ENCODE data around the gene PPP2R2B. TPM values are rescaled to one million over a fixed set of nuclear protein-coding genes. Genes with fewer than 3 reads are reported as not detected.

Gene PPP2R2B
- total RNA-seq, 1 experiment from 2014 or later: 20.3 TPM

DNA sequence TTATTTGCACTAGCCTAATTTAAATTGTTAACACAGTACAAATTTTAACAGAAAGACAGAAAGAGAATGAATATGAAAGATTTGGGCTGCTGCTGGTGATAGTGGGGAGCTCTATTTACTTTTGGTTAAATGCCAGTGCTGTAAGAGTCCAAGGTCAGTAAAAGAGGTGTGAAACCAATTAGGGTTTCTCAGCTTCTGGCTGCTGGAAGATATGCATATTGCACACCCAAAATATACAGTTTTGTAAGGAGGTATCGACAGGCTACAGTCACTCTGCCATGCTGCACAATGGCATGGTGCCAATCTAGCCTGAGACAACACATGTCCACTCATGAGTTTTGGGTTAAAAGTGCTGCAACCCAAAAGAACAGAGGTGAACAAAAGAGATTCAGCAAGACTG is 79.3 kb downstream of the PPP2R2B start (continued):
- TF ChIP-seq, protein P1, sequence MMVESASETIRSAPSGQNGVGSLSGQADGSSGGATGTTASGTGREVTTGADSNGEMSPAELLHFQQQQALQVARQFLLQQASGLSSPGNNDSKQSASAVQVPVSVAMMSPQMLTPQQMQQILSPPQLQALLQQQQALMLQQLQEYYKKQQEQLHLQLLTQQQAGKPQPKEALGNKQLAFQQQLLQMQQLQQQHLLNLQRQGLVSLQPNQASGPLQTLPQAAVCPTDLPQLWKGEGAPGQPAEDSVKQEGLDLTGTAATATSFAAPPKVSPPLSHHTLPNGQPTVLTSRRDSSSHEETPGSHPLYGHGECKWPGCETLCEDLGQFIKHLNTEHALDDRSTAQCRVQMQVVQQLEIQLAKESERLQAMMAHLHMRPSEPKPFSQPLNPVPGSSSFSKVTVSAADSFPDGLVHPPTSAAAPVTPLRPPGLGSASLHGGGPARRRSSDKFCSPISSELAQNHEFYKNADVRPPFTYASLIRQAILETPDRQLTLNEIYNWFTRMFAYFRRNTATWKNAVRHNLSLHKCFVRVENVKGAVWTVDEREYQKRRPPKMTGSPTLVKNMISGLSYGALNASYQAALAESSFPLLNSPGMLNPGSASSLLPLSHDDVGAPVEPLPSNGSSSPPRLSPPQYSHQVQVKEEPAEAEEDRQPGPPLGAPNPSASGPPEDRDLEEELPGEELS (CRISPR knock-in tag; IDR thresholded peaks at IDR 0.05): no peak
- TF ChIP-seq SMAD3 (CRISPR knock-in tag; IDR thresholded peaks at IDR 0.05; ENCODE audit: borderline replicate concordance): no peak
- no peak for TF ChIP-seq NFE2L1 (CRISPR knock-in tag; IDR thresholded peaks at IDR 0.05)
- TF ChIP-seq NFYB (CRISPR knock-in tag; conservative IDR thresholded peaks at IDR 0.05; ENCODE audit: low read depth): no peak
- TF ChIP-seq TCF7 (CRISPR knock-in tag; IDR thresholded peaks at IDR 0.05; ENCODE audit: low read depth): no peak
- no peak for TF ChIP-seq CBFB (CRISPR knock-in tag; IDR thresholded peaks at IDR 0.05; ENCODE audit: low read depth)
- no peak for TF ChIP-seq ATF1 (CRISPR knock-in tag; IDR thresholded peaks at IDR 0.05)

DNA sequence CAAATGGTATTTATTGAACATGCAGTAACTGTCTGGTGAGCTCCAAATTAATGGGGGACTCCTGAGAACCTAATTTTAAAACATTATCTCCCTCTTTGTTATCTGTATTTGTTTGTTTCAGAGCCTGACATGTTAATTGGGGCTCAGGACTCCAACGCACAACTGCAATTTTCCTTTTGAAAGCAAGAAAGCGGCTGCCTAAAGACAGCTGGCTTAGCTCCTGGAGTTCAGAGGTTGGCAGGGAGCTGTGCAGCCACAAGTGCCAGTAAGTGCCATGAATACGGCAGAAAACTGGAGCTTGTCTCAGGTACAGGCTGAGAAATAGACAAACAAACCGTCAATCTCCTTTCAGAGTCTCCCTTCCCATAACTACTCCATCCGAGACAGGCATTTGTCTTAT is 80.9 kb downstream of the PPP2R2B start:
- POLR2A ChIA-PET: no interaction called here
- DNase-seq (ENCODE audit: low spot score) (no peak), ATAC-seq (no peak)
- TF ChIP-seq, protein P2, sequence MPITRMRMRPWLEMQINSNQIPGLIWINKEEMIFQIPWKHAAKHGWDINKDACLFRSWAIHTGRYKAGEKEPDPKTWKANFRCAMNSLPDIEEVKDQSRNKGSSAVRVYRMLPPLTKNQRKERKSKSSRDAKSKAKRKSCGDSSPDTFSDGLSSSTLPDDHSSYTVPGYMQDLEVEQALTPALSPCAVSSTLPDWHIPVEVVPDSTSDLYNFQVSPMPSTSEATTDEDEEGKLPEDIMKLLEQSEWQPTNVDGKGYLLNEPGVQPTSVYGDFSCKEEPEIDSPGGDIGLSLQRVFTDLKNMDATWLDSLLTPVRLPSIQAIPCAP (CRISPR knock-in tag; IDR thresholded peaks at IDR 0.05): no peak
- TF ChIP-seq TCF7 (CRISPR knock-in tag; IDR thresholded peaks at IDR 0.05; ENCODE audit: low read depth) (no peak), NFE2L1 (CRISPR knock-in tag; IDR thresholded peaks at IDR 0.05) (no peak), ZNF317 (CRISPR knock-in tag; IDR thresholded peaks at IDR 0.05; ENCODE audit: borderline replicate concordance, low read depth) (no peak), CREB1 (CRISPR knock-in tag; IDR thresholded peaks at IDR 0.05) (no peak), NFATC4 (CRISPR knock-in tag; IDR thresholded peaks at IDR 0.05) (no peak), SMAD3 (CRISPR knock-in tag; IDR thresholded peaks at IDR 0.05; ENCODE audit: borderline replicate concordance) (no peak), PRRX2 (CRISPR knock-in tag; IDR thresholded peaks at IDR 0.05) (no peak), ATF1 (CRISPR knock-in tag; IDR thresholded peaks at IDR 0.05) (no peak), RORB (CRISPR knock-in tag; IDR thresholded peaks at IDR 0.05) (no peak)
- TF ChIP-seq, protein P3, sequence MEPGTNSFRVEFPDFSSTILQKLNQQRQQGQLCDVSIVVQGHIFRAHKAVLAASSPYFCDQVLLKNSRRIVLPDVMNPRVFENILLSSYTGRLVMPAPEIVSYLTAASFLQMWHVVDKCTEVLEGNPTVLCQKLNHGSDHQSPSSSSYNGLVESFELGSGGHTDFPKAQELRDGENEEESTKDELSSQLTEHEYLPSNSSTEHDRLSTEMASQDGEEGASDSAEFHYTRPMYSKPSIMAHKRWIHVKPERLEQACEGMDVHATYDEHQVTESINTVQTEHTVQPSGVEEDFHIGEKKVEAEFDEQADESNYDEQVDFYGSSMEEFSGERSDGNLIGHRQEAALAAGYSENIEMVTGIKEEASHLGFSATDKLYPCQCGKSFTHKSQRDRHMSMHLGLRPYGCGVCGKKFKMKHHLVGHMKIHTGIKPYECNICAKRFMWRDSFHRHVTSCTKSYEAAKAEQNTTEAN (CRISPR knock-in tag; IDR thresholded peaks at IDR 0.05): no peak
- TF ChIP-seq, protein P4, sequence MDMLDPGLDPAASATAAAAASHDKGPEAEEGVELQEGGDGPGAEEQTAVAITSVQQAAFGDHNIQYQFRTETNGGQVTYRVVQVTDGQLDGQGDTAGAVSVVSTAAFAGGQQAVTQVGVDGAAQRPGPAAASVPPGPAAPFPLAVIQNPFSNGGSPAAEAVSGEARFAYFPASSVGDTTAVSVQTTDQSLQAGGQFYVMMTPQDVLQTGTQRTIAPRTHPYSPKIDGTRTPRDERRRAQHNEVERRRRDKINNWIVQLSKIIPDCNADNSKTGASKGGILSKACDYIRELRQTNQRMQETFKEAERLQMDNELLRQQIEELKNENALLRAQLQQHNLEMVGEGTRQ (CRISPR knock-in tag; IDR thresholded peaks at IDR 0.05): no peak
- TF ChIP-seq, protein P5, sequence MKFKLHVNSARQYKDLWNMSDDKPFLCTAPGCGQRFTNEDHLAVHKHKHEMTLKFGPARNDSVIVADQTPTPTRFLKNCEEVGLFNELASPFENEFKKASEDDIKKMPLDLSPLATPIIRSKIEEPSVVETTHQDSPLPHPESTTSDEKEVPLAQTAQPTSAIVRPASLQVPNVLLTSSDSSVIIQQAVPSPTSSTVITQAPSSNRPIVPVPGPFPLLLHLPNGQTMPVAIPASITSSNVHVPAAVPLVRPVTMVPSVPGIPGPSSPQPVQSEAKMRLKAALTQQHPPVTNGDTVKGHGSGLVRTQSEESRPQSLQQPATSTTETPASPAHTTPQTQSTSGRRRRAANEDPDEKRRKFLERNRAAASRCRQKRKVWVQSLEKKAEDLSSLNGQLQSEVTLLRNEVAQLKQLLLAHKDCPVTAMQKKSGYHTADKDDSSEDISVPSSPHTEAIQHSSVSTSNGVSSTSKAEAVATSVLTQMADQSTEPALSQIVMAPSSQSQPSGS (CRISPR knock-in tag; IDR thresholded peaks at IDR 0.05; ENCODE audit: borderline replicate concordance, low read depth): no peak
- TF ChIP-seq, protein P6, sequence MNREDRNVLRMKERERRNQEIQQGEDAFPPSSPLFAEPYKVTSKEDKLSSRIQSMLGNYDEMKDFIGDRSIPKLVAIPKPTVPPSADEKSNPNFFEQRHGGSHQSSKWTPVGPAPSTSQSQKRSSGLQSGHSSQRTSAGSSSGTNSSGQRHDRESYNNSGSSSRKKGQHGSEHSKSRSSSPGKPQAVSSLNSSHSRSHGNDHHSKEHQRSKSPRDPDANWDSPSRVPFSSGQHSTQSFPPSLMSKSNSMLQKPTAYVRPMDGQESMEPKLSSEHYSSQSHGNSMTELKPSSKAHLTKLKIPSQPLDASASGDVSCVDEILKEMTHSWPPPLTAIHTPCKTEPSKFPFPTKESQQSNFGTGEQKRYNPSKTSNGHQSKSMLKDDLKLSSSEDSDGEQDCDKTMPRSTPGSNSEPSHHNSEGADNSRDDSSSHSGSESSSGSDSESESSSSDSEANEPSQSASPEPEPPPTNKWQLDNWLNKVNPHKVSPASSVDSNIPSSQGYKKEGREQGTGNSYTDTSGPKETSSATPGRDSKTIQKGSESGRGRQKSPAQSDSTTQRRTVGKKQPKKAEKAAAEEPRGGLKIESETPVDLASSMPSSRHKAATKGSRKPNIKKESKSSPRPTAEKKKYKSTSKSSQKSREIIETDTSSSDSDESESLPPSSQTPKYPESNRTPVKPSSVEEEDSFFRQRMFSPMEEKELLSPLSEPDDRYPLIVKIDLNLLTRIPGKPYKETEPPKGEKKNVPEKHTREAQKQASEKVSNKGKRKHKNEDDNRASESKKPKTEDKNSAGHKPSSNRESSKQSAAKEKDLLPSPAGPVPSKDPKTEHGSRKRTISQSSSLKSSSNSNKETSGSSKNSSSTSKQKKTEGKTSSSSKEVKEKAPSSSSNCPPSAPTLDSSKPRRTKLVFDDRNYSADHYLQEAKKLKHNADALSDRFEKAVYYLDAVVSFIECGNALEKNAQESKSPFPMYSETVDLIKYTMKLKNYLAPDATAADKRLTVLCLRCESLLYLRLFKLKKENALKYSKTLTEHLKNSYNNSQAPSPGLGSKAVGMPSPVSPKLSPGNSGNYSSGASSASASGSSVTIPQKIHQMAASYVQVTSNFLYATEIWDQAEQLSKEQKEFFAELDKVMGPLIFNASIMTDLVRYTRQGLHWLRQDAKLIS (CRISPR knock-in tag; IDR thresholded peaks at IDR 0.05; ENCODE audit: borderline replicate concordance): no peak
- TF ChIP-seq, protein P7, sequence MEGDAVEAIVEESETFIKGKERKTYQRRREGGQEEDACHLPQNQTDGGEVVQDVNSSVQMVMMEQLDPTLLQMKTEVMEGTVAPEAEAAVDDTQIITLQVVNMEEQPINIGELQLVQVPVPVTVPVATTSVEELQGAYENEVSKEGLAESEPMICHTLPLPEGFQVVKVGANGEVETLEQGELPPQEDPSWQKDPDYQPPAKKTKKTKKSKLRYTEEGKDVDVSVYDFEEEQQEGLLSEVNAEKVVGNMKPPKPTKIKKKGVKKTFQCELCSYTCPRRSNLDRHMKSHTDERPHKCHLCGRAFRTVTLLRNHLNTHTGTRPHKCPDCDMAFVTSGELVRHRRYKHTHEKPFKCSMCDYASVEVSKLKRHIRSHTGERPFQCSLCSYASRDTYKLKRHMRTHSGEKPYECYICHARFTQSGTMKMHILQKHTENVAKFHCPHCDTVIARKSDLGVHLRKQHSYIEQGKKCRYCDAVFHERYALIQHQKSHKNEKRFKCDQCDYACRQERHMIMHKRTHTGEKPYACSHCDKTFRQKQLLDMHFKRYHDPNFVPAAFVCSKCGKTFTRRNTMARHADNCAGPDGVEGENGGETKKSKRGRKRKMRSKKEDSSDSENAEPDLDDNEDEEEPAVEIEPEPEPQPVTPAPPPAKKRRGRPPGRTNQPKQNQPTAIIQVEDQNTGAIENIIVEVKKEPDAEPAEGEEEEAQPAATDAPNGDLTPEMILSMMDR (IDR thresholded peaks at IDR 0.05): no peak
- H3K4me1 Mint-ChIP-seq: peaks cover 68% of the 10 kb centered on the region
- CTCF ChIA-PET: interaction anchor here (0.7 to 1.3 kb wide), 3 partner anchors 38 to 168 kb away, joined by 3 to 4 read pairs (median 3); no protein-coding TSS in a partner anchor
- no peak overlapping the region for H3K4me3 Mint-ChIP-seq
- no peaks in the 10 kb centered on the region for H3K36me3 Mint-ChIP-seq
- no peak overlapping the region for H3K27ac Mint-ChIP-seq
- no peaks in the 10 kb centered on the region for H3K27me3 Mint-ChIP-seq (ENCODE audit: low read depth)
- H3K9me3 Mint-ChIP-seq: no peaks in the 10 kb centered on the region
